Ramos (cell line): Measurements from ENCODE around the gene DTNB.

ENCODE experiments used
- in situ Hi-C: fragments of 300-500 bp; cut with MboI; formaldehyde crosslinking; loops from one replicate; pipeline ENCODE4 v1.14.3; 2022; ENCODE audit warnings: low sequenced_read_pairs; ENCODE audit not compliant: unreplicated experiment

DTNB gene

DNA sequence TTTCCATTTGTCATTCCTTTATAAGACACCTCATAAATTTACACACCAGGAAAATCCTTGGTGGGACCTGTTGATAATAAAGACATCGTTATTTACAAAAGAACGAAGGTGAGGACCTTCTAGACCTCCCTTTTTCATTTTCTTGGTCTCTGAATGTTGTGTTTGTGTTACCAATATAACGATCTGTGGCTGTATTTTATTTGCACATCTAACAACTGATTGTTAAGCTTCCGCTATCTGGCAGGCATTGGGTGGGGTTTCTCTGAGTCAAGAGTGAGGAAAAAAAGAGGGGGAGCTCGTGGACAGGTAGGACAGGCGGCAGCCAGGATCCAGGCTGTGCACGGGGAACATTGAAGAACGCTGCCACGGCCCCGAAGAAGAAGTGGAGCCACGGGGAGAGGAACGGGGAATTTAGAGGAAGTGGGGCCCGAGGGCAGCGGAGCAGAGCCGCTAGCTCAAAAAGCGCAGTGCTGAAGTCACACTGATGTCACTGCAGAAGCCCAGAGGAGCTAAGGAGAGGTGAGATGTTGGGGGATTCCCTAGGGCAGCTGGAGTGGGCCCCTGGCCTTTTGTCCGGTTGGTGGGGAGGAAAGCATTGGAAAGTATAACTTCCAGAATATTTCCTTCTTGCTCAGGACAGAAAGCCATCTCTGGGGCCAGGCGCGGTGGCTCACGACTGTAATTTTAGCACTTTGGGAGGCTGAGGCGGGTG is 310.8 kb downstream of the DTNB start:
- in situ Hi-C loops: loop anchor here (25.0 kb wide), 1 partner anchor 150 kb away; no protein-coding TSS in a partner anchor

DNA sequence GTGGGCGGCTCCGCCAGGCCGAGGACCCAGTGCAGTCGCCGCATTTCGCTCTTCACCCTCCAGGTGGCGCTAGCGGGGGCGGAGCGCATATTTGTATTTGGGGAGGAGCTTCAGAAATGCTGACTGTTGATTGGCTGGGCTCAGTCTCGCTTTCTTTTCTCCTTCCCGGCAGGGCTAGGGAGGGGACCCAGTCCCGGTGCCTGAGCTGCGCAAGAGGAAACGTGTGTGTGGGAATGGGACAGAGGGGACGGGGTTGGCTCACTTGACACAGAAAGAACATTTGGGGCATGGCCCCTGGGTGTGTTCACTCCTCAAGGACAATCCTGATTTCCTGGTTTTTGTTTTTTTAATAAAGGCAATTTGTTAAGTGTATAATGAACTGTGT is 311.3 kb downstream of the DTNB start:
- in situ Hi-C loops: loop anchor here (25.0 kb wide), 1 partner anchor 150 kb away; no protein-coding TSS in a partner anchor

DNA sequence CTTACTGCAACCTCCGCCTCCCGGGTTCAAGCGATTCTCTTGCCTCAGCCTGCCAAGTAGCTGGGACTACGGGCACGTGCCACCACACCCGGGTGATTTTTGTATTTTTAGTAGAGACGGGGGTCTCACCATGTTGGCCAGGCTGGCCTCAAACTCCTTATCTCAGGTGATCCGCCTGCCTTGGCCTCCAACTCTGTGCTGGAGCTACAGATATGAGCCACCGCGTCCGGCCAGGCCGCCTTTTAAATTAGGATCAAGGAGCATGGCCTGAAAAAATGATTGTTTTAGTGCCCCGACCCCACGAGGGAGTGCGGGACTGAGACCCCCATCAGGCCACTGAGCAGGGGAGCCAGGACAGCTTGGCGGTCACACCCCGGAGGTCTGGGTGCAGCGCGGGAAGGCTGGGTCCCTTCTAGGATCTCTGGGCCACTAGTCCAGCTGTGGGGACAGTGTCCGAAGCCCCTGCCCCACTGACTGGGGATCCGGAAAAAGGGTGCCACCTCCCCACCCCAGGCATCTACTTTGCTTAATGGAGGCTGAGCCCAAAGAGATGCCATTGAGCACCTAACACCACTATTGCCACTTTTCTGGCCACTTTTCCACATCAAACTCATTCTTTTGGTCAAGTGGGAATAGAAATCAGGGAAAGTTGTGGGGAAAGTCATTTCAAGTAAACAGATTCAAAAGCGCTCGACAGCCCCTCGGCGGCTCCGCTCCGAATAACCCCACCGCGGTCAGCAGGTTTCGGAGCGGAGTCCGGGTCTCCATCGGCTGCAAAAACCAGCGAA is 311.9 kb downstream of the DTNB start:
- in situ Hi-C loops: loop anchor here (25.0 kb wide), 1 partner anchor 151 kb away; no protein-coding TSS in a partner anchor

DNA sequence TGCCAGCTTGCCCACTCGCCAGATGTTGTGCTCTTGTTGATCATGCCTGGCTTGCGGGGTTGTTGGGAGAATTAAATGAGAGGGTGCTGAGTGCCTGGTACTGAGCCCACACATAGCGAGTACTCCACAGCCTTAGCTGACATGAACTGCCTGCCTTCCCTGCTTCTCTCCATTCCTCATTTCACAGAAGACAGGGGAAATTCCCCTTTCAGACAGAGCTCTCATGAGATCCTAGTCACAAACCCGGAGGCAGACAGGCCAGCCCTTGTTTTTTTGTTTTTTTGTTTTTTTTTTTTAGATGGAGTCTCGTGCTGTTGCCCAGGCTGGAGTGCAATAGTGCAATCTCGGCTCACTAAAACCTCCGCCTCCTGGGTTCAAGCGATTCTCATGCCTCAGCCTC is 314.5 kb downstream of the DTNB start:
- in situ Hi-C loops: loop anchor here (25.0 kb wide), 1 partner anchor 153 kb away; no protein-coding TSS in a partner anchor

DNA sequence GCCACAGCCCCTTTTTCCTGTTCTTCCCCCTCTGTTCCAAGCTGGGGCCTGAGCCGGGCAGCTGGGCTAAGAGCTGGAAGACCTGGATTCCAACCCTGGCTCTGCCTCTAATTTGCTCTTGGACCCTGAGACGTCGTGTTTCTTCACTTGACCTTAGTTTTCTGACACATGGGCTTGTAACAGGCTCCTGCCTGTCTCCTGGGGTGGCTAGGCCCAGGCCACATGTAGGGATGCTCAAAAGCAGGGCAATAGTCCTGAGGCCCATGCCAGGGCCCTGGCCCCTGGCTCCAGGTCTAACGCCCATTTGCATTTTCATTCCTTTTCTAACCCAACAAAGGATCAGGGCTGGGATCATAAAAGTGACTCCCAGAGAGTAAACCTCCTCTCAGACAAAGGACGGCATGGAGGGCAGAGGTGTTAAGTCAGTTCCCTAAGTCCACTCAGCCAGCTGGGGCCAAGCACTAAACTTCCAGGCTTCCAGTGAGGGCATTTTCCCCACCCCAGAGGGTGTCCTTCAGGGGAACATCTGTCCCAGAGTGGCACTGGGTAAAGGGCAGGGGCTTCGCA is 315.0 kb downstream of the DTNB start:
- in situ Hi-C loops: loop anchor here (25.0 kb wide), 1 partner anchor 154 kb away; no protein-coding TSS in a partner anchor

DNA sequence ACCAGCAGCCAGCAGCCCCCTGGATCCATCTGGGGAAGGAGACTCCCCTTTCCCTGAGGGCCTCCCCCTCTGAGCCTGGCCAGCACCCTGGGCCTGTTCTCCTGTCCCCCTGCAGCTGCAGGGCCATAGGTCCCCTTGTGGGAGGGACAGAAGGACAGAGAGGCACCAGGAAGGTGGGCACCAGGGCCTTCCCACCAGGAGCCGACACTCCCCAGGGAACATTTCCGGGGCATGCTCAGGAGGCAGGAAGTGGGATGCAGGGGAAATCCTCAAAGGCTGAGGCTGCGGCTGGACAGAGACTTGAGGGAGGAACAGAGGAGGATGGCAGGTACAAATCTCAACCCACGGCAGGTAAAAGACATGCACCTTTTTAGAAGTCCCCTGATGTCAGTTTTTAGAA is 317.3 kb downstream of the DTNB start:
- in situ Hi-C loops: loop anchor here (25.0 kb wide), 1 partner anchor 156 kb away; no protein-coding TSS in a partner anchor

DNA sequence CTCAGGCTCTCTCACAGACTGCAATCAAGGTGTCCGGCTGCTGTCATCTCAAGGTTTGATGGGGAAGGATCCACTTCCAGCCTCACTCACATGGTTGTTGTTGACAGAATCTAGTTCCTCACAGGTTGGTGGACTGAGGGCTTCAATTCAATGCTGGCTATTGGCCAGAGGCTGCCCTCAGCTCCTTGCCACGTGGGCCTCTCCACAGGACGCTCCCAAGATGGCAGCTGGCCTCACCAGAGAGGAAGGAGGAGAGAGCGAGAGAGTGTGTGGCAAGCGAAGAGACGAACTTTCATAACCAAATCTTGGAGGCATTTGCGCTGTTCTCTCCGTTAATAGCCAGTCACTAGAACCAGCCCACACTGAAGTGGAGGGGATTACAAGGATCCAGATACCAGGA is 318.1 kb downstream of the DTNB start:
- in situ Hi-C loops: loop anchor here (25.0 kb wide), 1 partner anchor 157 kb away; no protein-coding TSS in a partner anchor

DNA sequence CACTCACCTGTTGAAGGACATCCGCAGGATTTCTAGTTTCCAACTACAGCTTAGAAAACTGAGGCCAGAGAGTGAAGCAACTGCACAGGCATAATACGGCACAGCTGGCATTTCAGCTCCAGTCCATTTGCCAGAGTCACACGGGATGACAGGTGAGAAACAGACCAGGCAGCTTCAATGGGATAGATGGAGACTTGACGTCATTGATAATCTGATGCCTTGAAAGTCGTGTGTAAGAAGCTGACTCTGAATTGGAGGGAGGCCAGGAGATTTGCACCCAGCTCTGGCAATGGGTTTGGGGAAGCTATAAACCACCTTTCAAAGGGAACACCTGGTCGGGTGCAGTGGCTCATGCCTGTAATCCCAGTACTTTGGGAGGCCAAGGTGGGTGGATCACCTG is 319.3 kb downstream of the DTNB start:
- in situ Hi-C loops: loop anchor here (25.0 kb wide), 1 partner anchor 158 kb away; no protein-coding TSS in a partner anchor

GRCh38 chr2:25349397-25349796 is 324.0 kb downstream of the DTNB start:
- in situ Hi-C loops: no loop called here

DNA sequence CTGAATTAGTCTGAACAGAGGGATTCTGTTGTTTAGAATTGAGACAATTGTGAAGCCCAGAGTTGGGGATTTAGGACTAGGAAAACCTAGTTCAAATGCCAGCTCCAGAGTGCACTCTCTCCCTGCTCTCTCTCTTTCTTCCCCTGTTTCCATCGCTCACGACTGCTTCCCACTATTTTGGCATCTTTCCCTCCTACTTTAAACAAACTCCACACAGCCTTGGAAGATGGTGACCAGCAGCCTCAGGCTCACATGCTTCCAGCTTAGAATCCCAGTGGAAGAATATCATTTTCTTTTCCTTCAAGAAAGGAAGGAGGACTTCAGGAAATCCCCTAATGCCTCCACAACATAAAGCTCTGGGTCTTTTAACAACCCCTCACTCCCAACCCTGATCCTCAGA is 325.5 kb downstream of the DTNB start:
- in situ Hi-C loops: no loop called here

- in situ Hi-C loops: no loop called here
Observed at GRCh38 chr2:25347205-25347815, 326.1 kb downstream of the DTNB start.

- in situ Hi-C loops: no loop called here
Observed at GRCh38 chr2:25343187-25343825, 330.1 kb downstream of the DTNB start.

DNA sequence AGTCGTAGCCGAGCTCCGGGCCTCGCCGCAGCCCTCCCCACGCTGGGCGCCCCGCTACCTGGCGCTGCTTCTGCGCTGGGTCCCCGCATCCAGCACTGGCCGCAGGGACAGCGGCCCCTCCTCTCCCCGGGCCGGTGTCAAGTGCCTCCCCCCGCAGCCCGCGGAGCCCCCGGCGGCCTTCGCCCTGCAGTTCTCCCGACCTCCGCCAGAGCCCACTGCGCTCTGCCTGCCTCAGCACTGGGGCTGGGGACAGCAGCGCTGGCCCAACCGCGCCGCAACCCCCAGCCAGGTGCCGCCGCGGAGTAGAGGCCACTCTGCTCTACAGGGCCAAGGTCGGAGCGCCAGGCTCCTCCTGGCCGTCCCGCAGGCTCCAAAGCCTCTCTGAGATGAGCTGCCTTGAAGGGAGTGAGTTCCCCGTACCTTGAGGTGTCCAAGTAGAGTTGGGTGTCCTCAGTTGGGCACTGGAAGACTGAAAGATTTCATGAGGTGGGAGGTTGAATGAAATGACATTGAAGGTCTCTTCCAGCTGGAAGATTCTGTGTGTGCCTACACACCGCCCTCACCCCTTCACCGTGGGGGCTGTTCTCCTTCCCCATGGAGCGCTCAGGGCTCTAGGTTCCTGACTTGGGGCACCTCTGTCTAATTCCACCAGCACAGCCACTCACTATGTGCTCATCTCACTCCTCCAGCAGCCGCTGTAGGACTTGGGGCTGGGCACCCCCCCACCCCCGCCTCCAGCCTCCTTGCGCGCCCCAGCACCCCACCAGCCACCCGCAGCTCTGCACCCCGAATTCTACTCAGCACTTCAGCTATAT is 330.8 kb downstream of the DTNB start:
- in situ Hi-C loops: no loop called here

DNA sequence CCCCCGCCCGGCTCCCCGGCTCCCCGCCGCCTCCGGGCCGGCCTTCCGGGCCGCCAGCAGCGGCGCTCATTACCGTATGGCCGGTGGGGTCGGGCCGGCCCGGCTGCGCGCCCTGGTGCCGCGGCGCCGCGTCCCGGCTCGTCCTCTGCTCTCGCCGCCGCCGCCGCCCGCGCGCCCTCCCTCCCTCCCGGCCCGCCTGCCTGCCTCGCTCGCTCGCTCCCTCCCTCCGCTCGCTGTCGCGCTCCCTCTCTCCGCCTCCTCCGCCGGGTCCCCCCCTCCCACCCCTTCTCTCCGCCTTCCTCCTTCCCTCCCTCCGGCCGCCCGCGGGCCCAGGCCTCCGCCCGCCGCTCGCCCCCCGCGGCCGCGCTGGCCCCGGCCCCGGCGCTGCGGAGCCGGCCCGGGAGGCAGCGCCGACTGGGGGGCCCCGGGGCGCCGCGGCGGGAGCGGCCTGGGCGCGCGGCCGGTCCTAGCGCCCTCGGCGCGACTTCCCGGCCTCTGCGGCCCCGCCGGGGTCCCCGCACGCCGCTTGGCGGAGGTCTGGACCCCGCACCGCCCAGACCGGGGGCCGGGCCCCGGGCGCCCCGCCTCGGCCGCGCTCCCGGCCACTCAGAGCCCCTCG is 331.5 kb downstream of the DTNB start, which contains the start of gene DNMT3A:
DNMT3A (minus strand) TSS at position 173 of the 619 bp plus-strand sequence. CDS start 27,941 bp downstream, outside the sequence.
- in situ Hi-C loops: no loop called here

DNA sequence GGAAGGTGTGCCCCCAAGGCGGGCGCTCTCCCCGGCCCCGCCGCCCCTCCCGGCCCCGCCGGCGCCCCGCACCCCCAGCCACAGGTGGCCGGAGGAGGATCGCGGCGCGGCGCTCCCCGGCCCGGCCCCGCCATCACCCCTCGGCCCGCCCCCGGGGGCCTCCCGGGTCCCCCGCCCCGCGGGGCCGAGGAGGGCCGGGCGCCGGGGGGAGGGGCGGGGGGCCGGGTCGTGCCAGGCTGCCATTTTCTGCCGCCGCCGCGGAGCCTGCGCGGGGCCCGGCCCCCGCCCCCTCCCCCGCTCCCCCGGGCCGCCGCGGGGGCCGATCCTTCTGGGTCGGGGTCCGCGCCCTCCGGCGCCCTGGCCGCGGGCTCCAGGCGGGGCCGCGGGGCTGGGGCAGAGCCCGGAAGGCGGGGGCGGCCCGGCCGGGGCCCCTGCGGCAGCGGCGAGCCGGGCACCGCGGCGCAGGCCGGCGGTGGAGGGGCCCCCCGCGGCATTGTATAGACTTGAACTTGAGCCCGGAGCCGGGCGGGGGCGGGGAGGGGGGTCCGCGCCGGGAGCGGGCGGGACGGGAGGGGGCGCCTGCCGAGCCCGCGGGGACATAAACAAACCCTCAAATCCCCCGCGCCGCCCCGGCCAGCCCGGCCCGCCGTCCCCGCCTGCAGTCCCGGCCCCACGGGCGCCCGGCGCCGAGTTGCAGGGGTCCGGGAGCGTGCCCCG is 332.2 kb downstream of the DTNB start:
- in situ Hi-C loops: no loop called here

- in situ Hi-C loops: no loop called here
Observed at GRCh38 chr2:25340181-25340921, 333.0 kb downstream of the DTNB start.

DNA sequence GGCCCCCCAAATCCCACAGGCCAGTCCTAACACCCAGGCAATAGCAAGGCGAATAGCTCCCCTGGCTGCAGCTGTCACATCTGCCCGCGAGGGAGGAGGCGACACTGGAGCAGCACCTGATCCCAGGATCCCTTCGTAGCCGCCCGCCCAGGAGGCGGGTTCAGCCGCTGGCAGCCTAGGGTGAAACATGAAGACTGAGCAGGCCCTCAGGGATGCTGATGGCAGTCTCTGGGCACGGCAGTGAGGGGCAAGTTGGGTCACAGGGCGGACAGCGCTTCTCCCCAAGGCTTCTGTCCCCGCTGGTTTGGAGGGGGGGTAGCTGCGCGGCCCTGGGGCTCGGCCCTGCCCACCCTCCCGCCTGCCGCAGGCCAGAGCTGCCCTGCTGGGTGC is 333.6 kb downstream of the DTNB start:
- in situ Hi-C loops: no loop called here
